ENCODE data around the gene NINL. TPM values are rescaled to one million over a fixed set of nuclear protein-coding genes. Genes with fewer than 3 reads are reported as not detected.

Gene NINL
- polyA plus RNA-seq, 1 of the 3 experiments (the other 2 are of a cell fraction) = 22.5 TPM

DNA sequence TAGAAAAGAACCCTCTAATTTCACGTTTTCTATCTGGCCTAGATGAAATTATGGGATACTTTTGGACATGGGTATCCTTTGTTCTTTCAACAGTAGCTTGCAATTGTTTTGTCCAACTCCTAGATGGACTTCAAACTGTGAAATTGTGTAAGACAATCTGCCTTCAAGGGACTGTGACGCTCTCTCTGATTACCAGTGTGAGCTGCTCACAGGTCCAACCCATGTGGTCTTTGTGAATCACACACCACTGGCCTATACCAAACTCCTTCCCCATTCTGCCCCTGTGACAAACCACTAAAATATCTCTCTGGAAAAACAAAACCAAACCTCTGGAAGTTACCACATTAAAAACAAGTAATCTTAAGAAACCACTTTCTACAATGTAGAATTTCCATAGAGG is 59.5 kb downstream of the NINL start:
- no peaks in the 10 kb centered on the region for H3K9me3 ChIP-seq
- peaks cover 7 to 9% of the 10 kb centered on the region in 2 experiments for H3K36me3 ChIP-seq (replicated peaks in 1 of 2; ENCODE audit: control insufficient read depth in 1 of 2, insufficient read depth in 2 of 2, low read length in 1 of 2)
- peak; percentile 47; the same call in 1 of the 2 replicates for TF ChIP-seq FOSL2 (IDR thresholded peaks at IDR 0.05; ENCODE audit: borderline replicate concordance, low read depth)
- TF ChIP-seq ELF1 (IDR thresholded peaks at IDR 0.05) = 0 out of 2 replicates have a peak, but pooled peaks have one; percentile 16
- TF ChIP-seq SIN3A (IDR thresholded peaks at IDR 0.05; ENCODE audit: borderline replicate concordance, low read depth, low read length) = no peak
- TF ChIP-seq GATA2 (CRISPR knock-in tag; IDR thresholded peaks at IDR 0.05) = no peak
- no peak for TF ChIP-seq TAF1 (IDR thresholded peaks at IDR 0.05; ENCODE audit: borderline replicate concordance, low read depth, low read length)
- no peak for TF ChIP-seq FOXJ3 (CRISPR knock-in tag; IDR thresholded peaks at IDR 0.05)
- no peak for TF ChIP-seq FOXM1 (IDR thresholded peaks at IDR 0.05; ENCODE audit: low read depth)
- no peak for TF ChIP-seq CHD2 (IDR thresholded peaks at IDR 0.05; ENCODE audit: low read length, partially characterized antibody)
- peak; percentile 34; the same call in 1 of the 2 replicates for TF ChIP-seq JUND (IDR thresholded peaks at IDR 0.05)
- no peak for TF ChIP-seq NFIC (IDR thresholded peaks at IDR 0.05; ENCODE audit: borderline replicate concordance)
- TF ChIP-seq, protein P1, sequence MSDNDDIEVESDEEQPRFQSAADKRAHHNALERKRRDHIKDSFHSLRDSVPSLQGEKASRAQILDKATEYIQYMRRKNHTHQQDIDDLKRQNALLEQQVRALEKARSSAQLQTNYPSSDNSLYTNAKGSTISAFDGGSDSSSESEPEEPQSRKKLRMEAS (IDR thresholded peaks at IDR 0.05; ENCODE audit: low read depth) = peak; percentile 59
- no peak for TF ChIP-seq MEF2A (IDR thresholded peaks at IDR 0.05; ENCODE audit: borderline replicate concordance, low read depth)
- peak; percentile 20; the same call in 1 of the 2 replicates for TF ChIP-seq TCF12 (IDR thresholded peaks at IDR 0.05)
- H3K4me1 ChIP-seq (ENCODE audit: control insufficient read depth in 1 of 2, insufficient read depth in 2 of 2, low read depth in 1 of 2, low read length in 1 of 2) = peaks cover 0 to 10% of the 10 kb centered on the region in 2 experiments; a peak in 2 of 4 replicates
- POLR2A ChIA-PET = no interaction called here
- WGBS (ENCODE audit: low lambda C conversion rate) = 62% methylated on average over 2 of the region's 2 CpGs
- H3K4me2 ChIP-seq = peak overlapping the region; percentile 46; the same call in 1 of the 2 replicates
- H3F3A ChIP-seq (replicated peaks; ENCODE audit: insufficient read depth) = peaks cover 18% of the 10 kb centered on the region
- CTCF ChIA-PET = interaction anchor here (1.1 kb wide), 1 partner anchor 28 kb away, joined by 3 read pairs; no protein-coding TSS in a partner anchor
- no peak for DNase-seq
- no peak overlapping the region for H3K4me3 ChIP-seq (ENCODE audit: low read depth in 2 of 2, low read length in 1 of 2)
- H4K20me1 ChIP-seq (ENCODE audit: insufficient read depth) = peaks cover 10% of the 10 kb centered on the region; the same call in 1 of the 2 replicates
- peaks cover 31% of the 10 kb centered on the region for H3K79me2 ChIP-seq (ENCODE audit: insufficient read depth)
- H2AFZ ChIP-seq (ENCODE audit: low read depth) = no peak overlapping the region
- H3K27ac ChIP-seq (ENCODE audit: low read depth in 2 of 2, low read length in 1 of 2) = peak overlapping the region in 1 of 2 experiments; percentile 76; a peak in 2 of 4 replicates
- no peaks in the 10 kb centered on the region for H3K27me3 ChIP-seq (ENCODE audit: insufficient read depth)
- no peak overlapping the region for H3K9ac ChIP-seq
- H3K9me2 ChIP-seq = no peaks in the 10 kb centered on the region

DNA sequence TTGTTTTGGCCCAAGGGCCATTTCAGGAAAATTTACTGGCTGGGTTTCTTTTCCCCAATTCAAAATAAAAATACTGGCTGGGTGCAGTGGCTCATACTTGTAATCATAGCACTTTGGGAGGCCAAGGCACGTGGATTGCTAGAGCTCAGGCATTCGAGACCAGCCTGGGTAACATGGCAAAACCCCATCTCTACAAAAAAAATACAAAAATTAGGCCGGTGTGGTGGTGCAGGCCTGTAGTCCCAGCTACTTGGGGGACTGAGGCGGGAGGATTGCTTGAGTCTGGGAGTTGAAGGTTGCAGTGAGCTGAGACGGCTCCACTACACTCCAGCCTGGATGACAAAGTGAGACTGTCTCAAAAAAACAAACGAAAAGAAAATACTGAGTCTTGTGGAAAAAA is 60.0 kb downstream of the NINL start:
- Histone ChIP-seq H3K27me3 (ENCODE audit: insufficient read depth) (no peaks in the 10 kb centered on the region), H3K36me3 (replicated peaks in 1 of 2; ENCODE audit: control insufficient read depth in 1 of 2, insufficient read depth in 2 of 2, low read length in 1 of 2) (peaks cover 7 to 15% of the 10 kb centered on the region in 2 experiments), H3K4me2 (0 out of 2 replicates have a peak overlapping the region, but pooled peaks have one; percentile 33), H3K9me2 (no peaks in the 10 kb centered on the region), H3K9me3 (no peaks in the 10 kb centered on the region), H3K27ac (ENCODE audit: low read depth in 2 of 2, low read length in 1 of 2) (peak overlapping the region in 1 of 2 experiments; percentile 76; a peak in 2 of 4 replicates), H2AFZ (ENCODE audit: low read depth) (no peak overlapping the region), H3K4me1 (ENCODE audit: control insufficient read depth in 1 of 2, insufficient read depth in 2 of 2, low read depth in 1 of 2, low read length in 1 of 2) (peaks cover 0 to 10% of the 10 kb centered on the region in 2 experiments; a peak in 2 of 4 replicates), H3K4me3 (ENCODE audit: low read depth in 2 of 2, low read length in 1 of 2) (no peak overlapping the region), H3F3A (replicated peaks; ENCODE audit: insufficient read depth) (peaks cover 18% of the 10 kb centered on the region), H4K20me1 (ENCODE audit: insufficient read depth) (peaks cover 10% of the 10 kb centered on the region; the same call in 1 of the 2 replicates), H3K9ac (no peak overlapping the region), H3K79me2 (ENCODE audit: insufficient read depth) (peaks cover 31% of the 10 kb centered on the region)
- WGBS (ENCODE audit: low lambda C conversion rate) = 89% methylated on average over 6 of the region's 6 CpGs
- TF ChIP-seq RCOR1 (IDR thresholded peaks at IDR 0.05; ENCODE audit: low read length) (no peak), RXRA (IDR thresholded peaks at IDR 0.05; ENCODE audit: borderline replicate concordance, low read depth) (no peak), RFX5 (IDR thresholded peaks at IDR 0.05; ENCODE audit: low read length) (no peak), TAF1 (IDR thresholded peaks at IDR 0.05; ENCODE audit: borderline replicate concordance, low read depth, low read length) (no peak), SIN3A (IDR thresholded peaks at IDR 0.05; ENCODE audit: borderline replicate concordance, low read depth, low read length) (no peak), MEF2A (IDR thresholded peaks at IDR 0.05; ENCODE audit: borderline replicate concordance, low read depth) (no peak), FOXJ3 (CRISPR knock-in tag; IDR thresholded peaks at IDR 0.05) (no peak), MXI1 (IDR thresholded peaks at IDR 0.05; ENCODE audit: low read depth, low read length) (no peak)
- TF ChIP-seq, protein P1 (IDR thresholded peaks at IDR 0.05; ENCODE audit: low read depth) = no peak
- ChIA-PET POLR2A (no interaction called here), CTCF (no interaction called here)
- DNase-seq = no peak

Data from SK-N-SH (cell line).